Choroid plexus epithelial cell (primary cell): ENCODE results near the gene DPYSL4.

Experiments used
- DNase-seq: peaks from one replicate; pipeline ENCODE4 v3.0.0-alpha.2; 2010; ENCODE audit warnings: low read depth
- H3K4me3 ChIP-seq: 2 replicates; pipeline ENCODE4 v1.5.1; 2011; ENCODE audit warnings: low read depth, mild to moderate bottlenecking, control low read depth, low read length, moderate library complexity
- TF ChIP-seq, protein P1 (sequence below): conservative IDR thresholded peaks from 2 replicates; pipeline ENCODE4 v1.5.1; 2011; ENCODE audit warnings: low read depth, mild to moderate bottlenecking, control low read depth, inconsistent platforms, low read length, moderate library complexity

DPYSL4 gene

DNA sequence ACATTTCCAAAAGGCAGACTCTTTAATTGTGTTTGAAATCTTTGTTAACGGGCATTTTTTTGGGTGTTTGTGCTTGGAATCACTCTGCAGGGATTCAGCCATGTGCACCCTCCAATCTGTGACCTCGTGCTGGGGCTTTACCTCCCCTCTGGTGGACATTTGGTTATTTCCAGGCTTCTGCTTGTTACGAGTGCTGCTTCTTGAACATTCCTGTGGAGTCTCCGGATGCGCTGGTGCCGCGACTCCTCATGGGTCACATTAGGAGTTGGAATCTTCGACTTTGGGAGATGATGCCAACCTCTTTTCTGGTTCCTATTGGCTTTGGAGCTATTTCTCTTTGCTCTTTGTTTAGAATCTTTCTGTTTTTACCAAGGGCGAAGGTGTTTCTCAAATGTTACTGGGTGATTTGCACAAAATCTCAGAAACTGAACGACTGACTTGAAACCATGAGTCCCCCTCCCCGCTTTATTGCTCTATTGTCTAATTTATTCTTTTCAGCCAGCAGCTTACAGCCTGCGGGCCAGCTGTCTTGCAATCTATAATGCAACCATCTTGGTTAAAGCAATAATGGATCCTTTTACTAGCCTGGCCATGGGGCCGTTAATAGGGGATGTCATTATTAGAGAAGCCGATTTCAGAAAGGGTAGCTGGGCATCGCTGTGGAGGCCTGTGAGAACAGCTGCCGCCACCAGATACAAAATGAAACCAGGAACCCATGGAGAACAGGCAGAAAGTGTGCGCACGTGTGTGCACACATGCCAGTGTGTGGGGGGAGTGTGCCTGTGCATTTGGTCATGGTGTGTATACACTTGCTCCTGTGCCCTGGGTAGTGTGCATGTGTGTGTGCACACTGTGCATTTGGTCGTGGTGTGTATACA, 9.9 kb upstream of the DPYSL4 start:
- no peak for DNase-seq
- H3K4me3 ChIP-seq = no peak overlapping the region
- TF ChIP-seq, protein P1, sequence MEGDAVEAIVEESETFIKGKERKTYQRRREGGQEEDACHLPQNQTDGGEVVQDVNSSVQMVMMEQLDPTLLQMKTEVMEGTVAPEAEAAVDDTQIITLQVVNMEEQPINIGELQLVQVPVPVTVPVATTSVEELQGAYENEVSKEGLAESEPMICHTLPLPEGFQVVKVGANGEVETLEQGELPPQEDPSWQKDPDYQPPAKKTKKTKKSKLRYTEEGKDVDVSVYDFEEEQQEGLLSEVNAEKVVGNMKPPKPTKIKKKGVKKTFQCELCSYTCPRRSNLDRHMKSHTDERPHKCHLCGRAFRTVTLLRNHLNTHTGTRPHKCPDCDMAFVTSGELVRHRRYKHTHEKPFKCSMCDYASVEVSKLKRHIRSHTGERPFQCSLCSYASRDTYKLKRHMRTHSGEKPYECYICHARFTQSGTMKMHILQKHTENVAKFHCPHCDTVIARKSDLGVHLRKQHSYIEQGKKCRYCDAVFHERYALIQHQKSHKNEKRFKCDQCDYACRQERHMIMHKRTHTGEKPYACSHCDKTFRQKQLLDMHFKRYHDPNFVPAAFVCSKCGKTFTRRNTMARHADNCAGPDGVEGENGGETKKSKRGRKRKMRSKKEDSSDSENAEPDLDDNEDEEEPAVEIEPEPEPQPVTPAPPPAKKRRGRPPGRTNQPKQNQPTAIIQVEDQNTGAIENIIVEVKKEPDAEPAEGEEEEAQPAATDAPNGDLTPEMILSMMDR = no peak

DNA sequence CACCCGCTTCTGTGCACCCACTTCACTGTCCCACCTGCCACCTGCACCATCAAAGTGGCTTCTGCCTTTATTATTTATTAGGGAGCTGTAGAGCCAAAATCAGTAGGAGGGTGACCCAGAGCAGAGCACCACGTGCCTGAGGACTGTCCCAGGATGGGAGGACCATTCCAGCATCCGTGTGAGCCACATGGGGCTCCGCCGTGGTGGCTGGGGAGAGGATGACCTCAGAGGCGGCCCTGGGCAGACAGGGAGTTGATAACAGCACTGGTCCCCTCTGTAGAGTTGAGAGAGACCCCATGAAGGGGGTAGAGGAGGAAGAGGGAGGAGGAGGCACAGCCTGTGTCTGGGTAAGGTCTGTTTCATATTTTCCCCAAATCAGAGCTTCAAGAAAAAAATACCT, 8.7 kb upstream of the DPYSL4 start:
- TF ChIP-seq, protein P1 = no peak
- DNase-seq = no peak
- no peak overlapping the region for H3K4me3 ChIP-seq

DNA sequence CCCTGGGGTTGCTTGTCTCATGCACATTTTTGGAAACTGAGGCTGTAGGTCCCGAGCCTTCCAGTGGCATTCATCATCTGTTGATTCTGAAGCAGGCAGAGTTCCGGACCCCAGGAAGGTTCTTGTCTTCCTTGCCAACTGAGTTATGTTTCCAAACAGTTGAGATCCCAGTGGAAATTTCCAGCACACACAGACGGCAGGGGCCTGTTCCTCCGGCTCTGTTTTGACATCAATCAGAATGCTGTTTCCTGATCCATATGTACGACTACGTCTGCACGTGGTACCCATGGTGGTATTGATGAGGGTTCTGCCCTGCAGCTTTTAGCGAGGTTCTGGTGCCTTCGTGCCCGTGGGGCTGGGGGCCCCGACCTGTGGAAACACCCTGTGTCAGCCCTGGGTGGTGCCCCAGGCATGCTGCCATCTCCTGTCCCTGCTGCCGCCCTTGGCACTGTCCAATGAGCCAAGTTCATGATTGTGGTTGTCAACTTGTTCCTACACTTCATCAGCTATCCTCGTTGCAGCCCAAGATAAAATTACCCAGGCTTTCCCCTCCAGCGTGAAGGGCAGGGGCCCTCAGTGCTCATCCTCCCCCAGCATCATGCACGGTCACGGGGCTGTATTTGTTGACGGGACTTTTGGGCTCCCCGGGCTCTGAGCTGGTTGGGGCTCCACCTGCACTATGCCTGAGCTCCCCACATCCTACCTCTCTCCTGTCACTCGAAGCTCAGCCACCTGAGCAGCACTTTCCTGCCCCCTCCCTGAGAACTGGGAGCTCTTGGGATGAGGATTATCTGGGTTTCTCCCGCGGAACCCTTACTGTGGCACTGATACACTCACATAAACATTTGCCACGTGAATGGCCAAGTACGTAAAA, 7.8 kb upstream of the DPYSL4 start:
- H3K4me3 ChIP-seq = no peak overlapping the region
- TF ChIP-seq, protein P1 = no peak
- DNase-seq = no peak

DNA sequence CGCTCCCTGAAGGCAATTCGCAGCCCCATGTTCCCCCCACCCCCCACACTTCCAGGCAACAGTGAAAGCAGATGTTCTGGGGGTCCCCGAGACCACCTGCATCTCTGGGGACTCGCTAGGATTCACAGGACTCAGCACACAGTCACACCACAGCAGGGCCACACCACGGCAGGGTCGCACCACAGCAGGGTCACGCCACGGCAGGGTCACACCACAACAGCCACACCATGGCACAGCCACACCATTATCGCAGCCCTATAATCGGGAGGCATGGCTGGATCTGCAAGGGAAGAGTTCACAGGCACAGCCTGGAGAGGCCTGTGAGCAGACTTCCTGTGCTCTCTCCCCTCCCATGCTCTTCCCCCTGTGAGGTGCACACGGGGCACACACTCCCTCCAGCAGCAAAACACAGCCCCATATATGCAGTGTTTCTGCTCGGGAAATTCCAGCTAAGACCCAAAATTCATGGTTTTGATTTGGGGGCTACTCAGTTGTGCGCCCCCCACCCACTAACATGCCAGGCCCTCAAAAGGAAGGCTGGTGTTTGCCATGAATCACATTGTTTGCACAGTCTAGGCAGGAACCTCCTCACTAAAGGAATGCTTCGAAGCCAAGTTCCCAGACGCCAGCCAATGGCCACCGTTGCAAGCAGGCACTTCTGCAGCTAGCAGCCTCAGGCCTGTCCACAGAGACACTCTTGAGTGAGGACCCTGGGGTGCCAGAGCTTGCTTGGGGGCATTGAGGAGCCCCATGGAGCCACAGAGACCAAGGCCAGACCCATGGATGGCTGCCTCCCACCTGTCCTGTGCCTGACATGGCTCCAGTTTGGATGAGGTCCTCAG, 7.0 kb upstream of the DPYSL4 start:
- TF ChIP-seq, protein P1 = no peak
- DNase-seq = no peak

DNA sequence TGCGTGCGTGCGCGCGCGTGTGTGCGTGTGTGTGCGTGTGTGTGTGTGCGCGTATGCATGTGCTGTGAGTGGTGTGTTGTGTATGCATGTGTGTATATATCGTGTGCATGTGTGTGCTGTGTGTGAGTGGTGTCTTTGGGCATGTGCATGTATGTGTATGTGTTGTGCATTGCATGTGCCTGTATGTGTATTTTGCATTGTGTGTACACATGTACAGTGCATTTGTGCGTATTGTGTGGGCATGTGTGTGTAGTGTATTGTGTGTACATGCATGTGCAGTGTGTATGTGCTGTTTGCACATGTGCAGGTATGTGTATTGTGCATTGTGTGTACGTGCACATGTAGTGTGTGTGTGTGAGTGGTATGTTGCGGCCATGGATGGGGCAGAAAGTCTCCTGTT, 6.0 kb upstream of the DPYSL4 start:
- TF ChIP-seq, protein P1 = no peak
- no peak for DNase-seq

More for the DNA sequence above, 7.0 kb upstream of the DPYSL4 start:
- H3K4me3 ChIP-seq = no peak overlapping the region

DNA sequence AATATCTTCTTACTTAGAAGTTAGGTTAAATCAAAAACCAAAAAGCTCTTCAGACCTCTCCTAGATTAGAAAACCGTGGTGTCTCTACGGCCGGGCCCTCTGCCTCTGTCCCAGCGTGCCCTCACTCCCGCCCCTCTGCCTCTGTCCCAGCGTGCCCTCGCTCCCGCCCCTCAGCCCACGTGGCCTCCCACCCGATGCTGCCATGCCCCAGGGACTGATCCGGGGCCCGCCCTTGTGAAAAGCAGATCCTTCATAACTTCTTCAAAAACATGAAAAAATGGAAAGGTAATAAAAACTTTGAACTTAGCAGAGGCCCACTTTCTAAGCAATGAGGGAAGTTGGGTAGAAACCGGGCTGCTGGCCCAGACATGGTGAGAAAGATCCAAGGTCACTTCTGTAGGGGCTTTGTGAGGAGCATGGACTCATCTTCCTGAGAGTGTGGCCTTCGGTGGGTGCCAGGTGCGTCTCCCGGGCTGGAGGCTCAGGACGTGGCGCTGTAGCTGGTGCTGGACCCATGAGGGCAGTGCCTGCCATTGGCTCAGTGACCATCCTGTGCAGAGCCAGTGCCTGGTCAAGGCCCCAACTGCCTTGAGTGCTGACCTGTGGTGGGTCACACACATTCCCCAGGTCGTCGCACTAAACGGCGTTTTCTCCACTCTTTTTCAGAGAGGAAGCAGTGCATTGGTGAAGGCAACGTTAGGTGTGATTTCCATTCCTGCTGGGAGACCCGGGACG, 4.9 kb upstream of the DPYSL4 start:
- TF ChIP-seq, protein P1 = no peak
- no peak overlapping the region for H3K4me3 ChIP-seq
- no peak for DNase-seq

More for the DNA sequence above, 6.0 kb upstream of the DPYSL4 start:
- no peak overlapping the region for H3K4me3 ChIP-seq
